GM23248 (cell line): ENCODE data around the gene MBLAC1. TPM values are rescaled to one million over a fixed set of nuclear protein-coding genes. Genes with fewer than 3 reads are reported as not detected.

Experiments used
- DNase-seq: peaks from one replicate; pipeline ENCODE4 v3.0.0-alpha.2; 2015
- H2AFZ ChIP-seq: fragments of 200-600 bp; sonication (generic); 2 replicates; pipeline ENCODE4 v1.6.1; 2016; ENCODE audit warnings: antibody characterized with exemption
- H3F3A ChIP-seq: fragments of 200-600 bp; sonication (generic); 2 replicates; pipeline ENCODE4 v1.6.1; 2016; ENCODE audit warnings: mild to moderate bottlenecking, antibody characterized with exemption, mixed run types; ENCODE audit not compliant: insufficient read depth
- H3K27ac ChIP-seq: fragments of 200-600 bp; sonication (generic); 2 replicates; pipeline ENCODE4 v1.5.1; 2016; ENCODE audit warnings: mild to moderate bottlenecking
- H3K27me3 ChIP-seq: fragments of 200-600 bp; sonication (generic); replicated peaks from 2 replicates; pipeline ENCODE4 v1.6.1; 2016; ENCODE audit warnings: mild to moderate bottlenecking; ENCODE audit not compliant: insufficient read depth
- H3K36me3 ChIP-seq: fragments of 200-600 bp; sonication (generic); 2 replicates; pipeline ENCODE4 v1.6.1; 2016; ENCODE audit warnings: low read depth, mild to moderate bottlenecking
- H3K4me1 ChIP-seq: fragments of 200-600 bp; sonication (generic); 2 replicates; pipeline ENCODE4 v1.6.1; 2016; ENCODE audit warnings: mild to moderate bottlenecking; ENCODE audit not compliant: insufficient read depth
- H3K4me2 ChIP-seq: fragments of 200-600 bp; sonication (generic); one replicate; pipeline ENCODE4 v1.6.1; 2016; ENCODE audit warnings: mild to moderate bottlenecking; ENCODE audit not compliant: unreplicated experiment
- H3K4me3 ChIP-seq: fragments of 200-600 bp; sonication (generic); 2 replicates; pipeline ENCODE4 v1.5.1; 2016; ENCODE audit warnings: mild to moderate bottlenecking
- H3K79me2 ChIP-seq: fragments of 200-600 bp; sonication (generic); 2 replicates; pipeline ENCODE4 v1.6.1; 2016; ENCODE audit warnings: mild to moderate bottlenecking; ENCODE audit not compliant: insufficient read depth
- H3K9ac ChIP-seq: fragments of 200-600 bp; sonication (generic); 2 replicates; pipeline ENCODE4 v1.6.1; 2016; ENCODE audit warnings: mild to moderate bottlenecking
- H3K9me2 ChIP-seq: fragments of 200-600 bp; sonication (generic); 2 replicates; pipeline ENCODE4 v1.6.1; 2016; ENCODE audit warnings: mixed run types, mild to moderate bottlenecking, moderate library complexity; ENCODE audit not compliant: insufficient read depth
- H3K9me3 ChIP-seq: fragments of 200-600 bp; sonication (generic); one replicate; pipeline ENCODE4 v1.6.1; 2017; ENCODE audit warnings: low read depth
- H4K20me1 ChIP-seq: fragments of 200-600 bp; sonication (generic); 2 replicates; pipeline ENCODE4 v1.6.0; 2016; ENCODE audit not compliant: insufficient read depth
- EZH2 ChIP-seq: fragments of 200-600 bp; sonication (generic); IDR thresholded peaks from 2 replicates; pipeline ENCODE4 v1.6.1; 2018; ENCODE audit warnings: antibody characterized with exemption, mild to moderate bottlenecking; ENCODE audit not compliant: insufficient read depth, poor library complexity, severe bottlenecking
- EZH2phosphoT487 ChIP-seq: fragments of 200-600 bp; sonication (generic); IDR thresholded peaks from 2 replicates; pipeline ENCODE4 v1.6.1; 2018; ENCODE audit warnings: antibody characterized with exemption, moderate library complexity, mild to moderate bottlenecking, low read depth; ENCODE audit not compliant: insufficient read depth
- WGBS, 2 experiments: methylation state at CpG; one replicate each; pipeline ENCODE4 v1.1.6; 2015 to 2017; ENCODE audit warnings: low lambda C conversion rate in 2 of 2, low coverage in 1 of 2; ENCODE audit errors: missing lambda C conversion rate in 2 of 2; 5-methylcytosine and 5-hydroxymethylcytosine counted together
- in situ Hi-C: fragments of 300-500 bp; cut with MboI; formaldehyde crosslinking; loops from 2 replicates; pipeline ENCODE4 v1.15.0; 2020
- polyA plus RNA-seq: library from polyadenylated mRNA; unstranded; fragments of >200 nt; fragmentation: Nextera tagmentation; extraction: Ambion mirVana; gene quantifications from 2 replicates; pipeline ENCODE4 v1.2.1, GENCODE V29; 2016
- total RNA-seq: library from RNA; depleted of rRNA; stranded (reverse); fragments of >200 nt; shearing (Covaris generic); gene quantifications from 2 replicates; pipeline ENCODE4 v1.2.3, GENCODE V29; 2014

The MBLAC1 gene
- total and polyA plus RNA-seq, 2 experiments from 2014 or later = 0.43 to 1.3 TPM

- no peaks in the 10 kb centered on the region for H4K20me1 ChIP-seq
- H3K4me1 ChIP-seq = peaks cover 3% of the 10 kb centered on the region; the same call in 1 of the 2 replicates
- WGBS, 2 experiments = 33 to 34% methylated on average over 7 of the region's 7 CpGs
- no peaks in the 10 kb centered on the region for H3K9me2 ChIP-seq
- DNase-seq = no peak
- no peaks in the 10 kb centered on the region for H3F3A ChIP-seq
- no peak overlapping the region for H3K4me3 ChIP-seq
- H3K9ac ChIP-seq = no peak overlapping the region
- H3K27me3 ChIP-seq = no peaks in the 10 kb centered on the region
- in situ Hi-C loops = no loop called here
- H3K9me3 ChIP-seq = no peaks in the 10 kb centered on the region
- no peaks in the 10 kb centered on the region for H3K36me3 ChIP-seq
- no peak overlapping the region for H3K27ac ChIP-seq
- no peaks in the 10 kb centered on the region for H3K79me2 ChIP-seq
- no peak overlapping the region for H2AFZ ChIP-seq
- H3K4me2 ChIP-seq = no peak overlapping the region
- no peak for TF ChIP-seq EZH2
- no peak for TF ChIP-seq EZH2phosphoT487
Measured at GRCh38 chr7:100132126-100132525, 5.4 kb downstream of the MBLAC1 start.

DNA sequence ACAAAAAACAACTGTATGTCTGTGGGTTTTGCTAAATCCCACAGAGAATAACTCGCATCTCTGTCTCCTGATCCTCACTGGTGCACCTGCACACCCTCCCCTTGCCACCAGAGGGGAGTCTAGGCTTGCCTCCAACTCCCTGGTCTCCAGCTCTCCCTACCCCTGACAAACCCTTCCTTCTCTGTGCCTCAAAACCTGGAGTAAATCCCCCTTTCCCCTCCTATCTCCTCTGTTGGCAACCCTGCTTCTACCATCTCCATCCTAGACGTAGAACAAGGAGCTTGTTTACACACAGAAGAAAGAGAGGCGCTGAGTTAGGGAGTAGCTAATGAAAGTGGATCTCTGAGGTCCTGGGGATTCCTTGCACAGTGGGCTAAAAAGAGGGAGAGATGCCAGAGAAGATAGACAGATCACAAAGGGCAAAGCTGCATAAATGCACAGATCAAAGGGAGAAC lies 6.0 kb downstream of the MBLAC1 start:
- no peak overlapping the region for H3K9ac ChIP-seq
- no peak overlapping the region for H3K27ac ChIP-seq
- no peaks in the 10 kb centered on the region for H3F3A ChIP-seq
- peak overlapping the region; percentile 65; the same call in 1 of the 2 replicates for H2AFZ ChIP-seq
- TF ChIP-seq EZH2phosphoT487 = no peak
- TF ChIP-seq EZH2 = no peak
- H3K4me2 ChIP-seq = no peak overlapping the region
- H3K9me3 ChIP-seq = no peaks in the 10 kb centered on the region
- H3K9me2 ChIP-seq = no peaks in the 10 kb centered on the region
- no peaks in the 10 kb centered on the region for H4K20me1 ChIP-seq
- no peaks in the 10 kb centered on the region for H3K36me3 ChIP-seq
- no peaks in the 10 kb centered on the region for H3K79me2 ChIP-seq
- peaks cover 3% of the 10 kb centered on the region; the same call in 1 of the 2 replicates for H3K4me1 ChIP-seq
- 2 to 3% methylated on average over 3 of the region's 3 CpGs for WGBS, 2 experiments
- in situ Hi-C loops = no loop called here
- no peaks in the 10 kb centered on the region for H3K27me3 ChIP-seq
- no peak overlapping the region for H3K4me3 ChIP-seq
- DNase-seq = peak; percentile 74

DNA sequence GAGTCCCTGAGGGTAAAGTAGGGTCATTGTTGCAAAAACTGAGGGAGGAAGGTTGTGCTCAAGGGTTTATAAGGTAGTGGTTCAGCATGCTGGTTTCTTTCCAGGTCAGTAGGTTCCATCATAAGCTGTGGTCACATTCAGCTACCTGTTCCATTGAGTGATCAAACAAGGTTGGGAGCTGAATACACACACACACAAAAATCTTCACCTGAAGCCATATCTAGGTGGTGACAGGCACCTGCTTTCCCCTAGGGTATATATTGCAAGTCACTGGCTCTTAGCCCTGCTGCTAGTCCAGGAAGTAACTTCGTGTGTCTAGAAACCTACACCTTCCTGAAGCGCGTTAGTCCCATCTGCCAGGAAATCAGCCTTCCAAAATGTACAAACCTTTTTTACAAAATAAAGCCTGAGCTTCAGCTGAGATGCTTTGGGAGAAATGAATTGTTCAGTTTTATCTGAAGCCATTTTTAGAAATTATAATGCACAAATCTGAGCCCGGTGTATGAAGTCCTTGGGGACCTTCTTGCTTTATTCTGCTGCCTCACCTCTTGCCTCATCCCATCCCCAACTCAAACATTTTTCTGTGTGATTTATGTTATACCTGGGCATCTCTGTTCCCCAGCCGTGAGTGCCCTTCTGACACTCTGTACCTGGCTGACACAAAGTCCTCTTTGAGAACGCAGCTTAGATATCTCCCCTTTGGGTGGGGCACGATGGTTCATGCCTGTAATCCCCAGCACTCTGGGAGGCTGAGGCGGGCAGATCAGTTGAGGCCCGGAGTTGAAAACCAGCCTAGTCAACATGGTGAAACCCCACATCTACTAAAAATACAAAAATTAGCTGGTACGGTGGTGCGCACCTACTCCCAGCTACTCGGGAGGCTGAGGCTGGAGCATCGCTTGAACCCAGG lies 11.3 kb downstream of the MBLAC1 start:
- Histone ChIP-seq H4K20me1 (no peaks in the 10 kb centered on the region), H3K27me3 (no peaks in the 10 kb centered on the region), H3K36me3 (no peaks in the 10 kb centered on the region), H3K27ac (no peak overlapping the region), H3F3A (no peaks in the 10 kb centered on the region), H3K4me1 (no peaks in the 10 kb centered on the region), H3K4me2 (no peak overlapping the region), H3K9me2 (no peaks in the 10 kb centered on the region), H3K79me2 (no peaks in the 10 kb centered on the region), H3K9ac (no peak overlapping the region), H3K4me3 (no peak overlapping the region), H2AFZ (no peak overlapping the region), H3K9me3 (no peaks in the 10 kb centered on the region)
- 69% methylated on average over 13 of the region's 13 CpGs for WGBS, 2 experiments
- in situ Hi-C loops = no loop called here
- DNase-seq = no peak
- TF ChIP-seq EZH2 (no peak), EZH2phosphoT487 (no peak)

GRCh38 chr7:100141555-100141949 lies 14.8 kb downstream of the MBLAC1 start:
- Histone ChIP-seq H3K36me3 (no peaks in the 10 kb centered on the region), H2AFZ (no peak overlapping the region)

More at GRCh38 chr7:100141555-100141949, 14.8 kb downstream of the MBLAC1 start:
- no peak overlapping the region for H3K9ac ChIP-seq
- H3K4me3 ChIP-seq = no peak overlapping the region
- H4K20me1 ChIP-seq = no peaks in the 10 kb centered on the region
- no peaks in the 10 kb centered on the region for H3K27me3 ChIP-seq
- H3K9me2 ChIP-seq = no peaks in the 10 kb centered on the region
- TF ChIP-seq EZH2phosphoT487 = no peak
- no peak for TF ChIP-seq EZH2
- no peak overlapping the region for H3K4me2 ChIP-seq
- in situ Hi-C loops = no loop called here
- H3K27ac ChIP-seq = no peak overlapping the region
- WGBS, 2 experiments = 82 to 83% methylated on average over 3 of the region's 3 CpGs
- no peaks in the 10 kb centered on the region for H3K4me1 ChIP-seq
- DNase-seq = no peak
- no peaks in the 10 kb centered on the region for H3K9me3 ChIP-seq
- H3K79me2 ChIP-seq = no peaks in the 10 kb centered on the region
- H3F3A ChIP-seq = peaks cover 2% of the 10 kb centered on the region
